NCI-H526 (cell line): ENCODE measurements around the gene GDI2.
"Not testable (repeated sequence)": the region's sequence is repeated elsewhere in the genome, so short reads cannot be mapped to it uniquely, and the experiment has no call there.

Source experiments
- DNase-seq, 2 experiments: peaks; one replicate each; lab custom pipeline; 2025; lab: John Stamatoyannopoulos, UW

Gene GDI2

DNA sequence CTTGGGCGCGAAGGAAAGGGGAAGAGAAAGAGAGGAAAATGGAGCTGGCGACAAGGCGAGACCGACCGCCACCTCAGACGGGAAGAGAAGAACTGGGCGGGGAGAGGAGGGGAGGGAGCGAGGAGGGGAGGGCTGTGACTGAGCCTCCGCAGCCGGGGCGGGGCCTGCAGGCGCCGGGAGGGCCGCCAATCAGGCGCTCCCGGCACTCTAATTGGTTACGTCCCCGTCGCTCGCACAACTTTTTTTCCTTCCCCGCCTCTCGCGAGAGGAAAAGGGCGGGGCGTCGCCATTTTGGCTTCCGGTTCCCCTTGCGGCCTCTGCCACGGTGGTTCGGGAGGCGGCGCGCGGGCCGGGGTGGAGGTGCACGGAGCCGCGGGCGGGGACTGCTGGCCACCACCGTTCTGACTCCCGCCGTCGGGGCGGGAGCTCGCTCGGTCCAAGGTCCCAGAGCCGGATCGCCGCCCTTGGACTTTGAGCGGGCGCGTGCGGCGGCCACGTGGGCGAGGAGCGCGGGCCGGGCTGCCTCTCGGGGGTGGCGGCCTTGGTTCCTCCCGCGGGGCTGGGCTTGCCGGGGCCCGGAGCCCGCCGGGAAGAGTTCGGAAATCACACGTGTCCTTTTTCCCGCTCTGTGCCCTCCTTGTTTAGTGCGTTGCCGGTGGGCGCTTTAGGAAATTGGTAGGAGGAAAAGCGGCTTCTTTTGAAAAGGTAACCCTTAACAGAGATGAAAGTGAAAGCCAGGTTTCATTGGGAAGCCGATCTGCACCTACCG lies at the start of gene GDI2:
Gene GDI2 (minus strand): TSS at position 94 of the 769 bp plus-strand sequence. CDS start 176 bp downstream, outside the sequence.
- peak; percentile 90 to 97 for DNase-seq

GRCh38 chr10:5862360-5862961 lies 49.2 kb upstream of the GDI2 start:
- no peak for DNase-seq

DNA sequence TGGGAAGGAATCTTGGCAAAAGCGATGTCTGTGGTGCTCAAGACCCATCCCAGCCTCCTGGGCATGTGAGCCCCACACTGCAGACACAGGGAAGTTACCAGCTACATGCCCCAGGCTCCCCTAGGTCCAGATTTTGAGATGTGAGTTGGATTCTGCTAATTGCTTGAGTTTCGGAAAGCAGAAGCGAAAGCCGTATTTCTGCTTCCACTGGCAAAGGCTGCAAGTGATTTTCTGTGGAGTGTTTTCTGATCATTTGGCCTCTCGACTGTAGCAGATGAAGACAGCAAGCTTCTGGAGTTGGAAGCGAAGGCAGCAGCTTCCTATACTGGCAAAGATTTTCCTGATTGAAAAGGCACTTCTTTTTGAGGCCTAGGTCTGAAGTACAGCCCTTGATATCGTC lies 46.8 kb upstream of the GDI2 start:
- no peak for DNase-seq

DNA sequence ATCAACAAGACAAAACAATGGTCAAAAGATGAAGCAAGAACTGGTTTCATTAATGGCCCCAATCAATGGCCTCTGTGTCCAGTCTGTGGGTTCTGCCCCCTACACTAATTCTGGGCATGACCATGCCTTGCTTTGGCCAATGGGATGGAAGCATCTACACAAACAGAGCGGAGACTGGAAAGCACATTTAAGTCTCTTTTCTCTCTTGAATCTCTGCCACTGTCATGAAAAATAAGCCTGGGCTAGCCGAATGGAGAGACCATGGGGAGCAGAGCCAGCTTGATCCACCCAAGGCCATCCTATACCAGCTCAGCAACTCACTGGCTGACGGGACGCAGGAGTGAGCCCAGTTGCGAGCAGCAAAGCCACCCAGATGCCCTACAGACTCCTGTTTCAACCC lies 45.6 kb upstream of the GDI2 start:
- DNase-seq = no peak

DNA sequence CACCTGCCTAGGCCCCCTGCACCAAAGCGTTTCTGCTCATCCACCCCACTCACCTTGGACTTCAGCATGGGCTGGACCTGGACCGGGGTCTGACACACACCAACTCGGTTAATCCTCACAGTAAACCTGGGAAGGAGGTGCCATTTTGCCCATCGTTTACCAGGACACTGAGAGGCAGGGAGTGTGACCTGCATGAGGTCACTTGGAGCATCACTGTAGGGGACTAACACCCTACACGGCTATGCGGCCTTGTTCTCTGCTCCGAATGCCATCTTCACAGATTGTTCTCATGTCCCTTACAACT lies 43.4 kb upstream of the GDI2 start:
- DNase-seq = no peak

GRCh38 chr10:5855979-5856700 lies 42.9 kb upstream of the GDI2 start:
- DNase-seq = no peak

DNA sequence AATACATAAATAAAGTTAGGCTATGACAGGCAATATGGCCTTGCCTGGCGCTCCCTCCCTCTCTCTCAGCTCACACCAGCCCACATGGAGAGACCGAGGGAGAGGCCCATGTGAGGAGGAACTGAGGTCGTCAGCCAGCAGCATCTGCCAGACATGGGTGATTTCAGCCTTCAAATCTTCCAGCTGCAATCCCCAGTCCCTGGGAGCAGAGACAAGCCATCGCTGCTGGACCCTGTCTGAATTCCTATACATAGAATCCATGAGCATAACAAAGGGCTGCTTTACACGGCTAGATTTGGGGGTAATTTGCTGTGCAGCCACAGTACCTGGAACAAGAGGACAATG lies 40.9 kb upstream of the GDI2 start:
- DNase-seq = no peak

DNA sequence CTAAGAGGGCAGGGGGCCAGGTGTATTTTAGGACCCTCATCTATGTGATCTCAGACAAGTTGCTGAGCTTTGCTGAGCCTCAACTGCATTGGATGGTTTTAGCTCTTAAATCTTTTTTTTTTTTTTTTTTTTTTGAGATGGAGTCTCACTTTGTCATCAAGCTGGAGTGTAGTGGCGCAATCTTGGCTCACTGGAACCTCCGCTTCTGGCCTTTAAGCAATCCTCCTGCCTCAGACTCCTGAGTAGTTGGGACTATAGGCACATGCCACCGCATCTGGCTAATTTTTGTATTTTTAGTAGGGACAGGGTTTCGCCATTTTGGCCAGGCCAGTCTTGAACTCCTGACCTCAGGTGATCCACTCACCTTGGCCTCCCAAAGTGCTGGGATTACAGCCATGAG lies 33.4 kb upstream of the GDI2 start:
- DNase-seq = not testable (repeated sequence)

DNA sequence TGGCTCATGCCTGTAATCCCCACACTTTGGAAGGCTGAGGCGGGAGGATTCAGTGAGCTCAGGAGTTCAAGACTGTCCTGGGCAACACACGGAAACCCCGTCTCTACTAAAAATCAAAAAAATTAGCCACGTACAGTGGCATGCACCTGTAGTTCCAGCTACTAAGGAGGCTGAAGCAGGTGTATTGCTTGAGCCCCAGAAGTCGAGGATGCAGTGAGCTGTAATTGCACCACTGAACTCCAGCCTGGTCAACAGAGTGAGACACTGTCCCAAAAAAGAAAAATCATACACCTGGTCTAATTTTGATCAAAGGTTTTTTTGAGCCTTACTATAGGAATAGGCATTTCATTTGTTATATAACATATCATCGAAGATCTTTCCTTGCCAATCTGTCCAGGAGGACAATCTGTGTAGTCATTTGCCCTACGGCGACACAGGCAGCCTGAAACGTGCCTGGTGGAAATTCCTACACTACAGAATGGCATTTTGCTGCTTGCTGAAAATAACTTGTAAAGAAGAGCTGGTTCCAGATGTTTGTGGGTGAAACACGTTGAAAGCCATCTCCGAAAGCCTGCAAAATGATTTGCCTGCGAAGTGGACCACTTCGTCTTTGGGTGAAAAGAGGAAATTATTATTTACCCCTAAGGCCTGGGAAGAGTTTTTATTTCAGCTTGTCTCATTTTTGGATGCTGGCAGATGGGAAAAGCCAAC lies 31.3 kb upstream of the GDI2 start:
- DNase-seq = no peak

GRCh38 chr10:5843686-5844344 lies 30.6 kb upstream of the GDI2 start:
- no peak for DNase-seq

DNA sequence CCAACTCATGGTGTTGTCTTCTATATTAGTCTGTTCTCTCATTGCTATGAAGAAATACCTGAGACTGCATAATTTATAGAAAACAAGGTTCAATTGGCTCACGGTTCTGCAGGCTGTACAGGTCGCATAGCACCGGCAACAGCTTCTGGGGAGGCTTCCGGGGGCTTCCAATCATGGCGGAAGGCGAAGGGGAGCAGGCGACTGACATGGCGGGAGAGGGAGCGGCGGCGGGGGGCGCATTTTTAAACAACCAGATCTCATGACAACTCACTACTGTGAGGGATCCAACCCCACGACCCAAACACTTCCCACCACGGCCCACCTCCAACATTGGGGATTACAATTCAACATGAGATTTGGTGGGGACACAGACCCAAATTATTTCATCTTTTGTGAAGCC lies 28.7 kb upstream of the GDI2 start:
- DNase-seq = no peak

DNA sequence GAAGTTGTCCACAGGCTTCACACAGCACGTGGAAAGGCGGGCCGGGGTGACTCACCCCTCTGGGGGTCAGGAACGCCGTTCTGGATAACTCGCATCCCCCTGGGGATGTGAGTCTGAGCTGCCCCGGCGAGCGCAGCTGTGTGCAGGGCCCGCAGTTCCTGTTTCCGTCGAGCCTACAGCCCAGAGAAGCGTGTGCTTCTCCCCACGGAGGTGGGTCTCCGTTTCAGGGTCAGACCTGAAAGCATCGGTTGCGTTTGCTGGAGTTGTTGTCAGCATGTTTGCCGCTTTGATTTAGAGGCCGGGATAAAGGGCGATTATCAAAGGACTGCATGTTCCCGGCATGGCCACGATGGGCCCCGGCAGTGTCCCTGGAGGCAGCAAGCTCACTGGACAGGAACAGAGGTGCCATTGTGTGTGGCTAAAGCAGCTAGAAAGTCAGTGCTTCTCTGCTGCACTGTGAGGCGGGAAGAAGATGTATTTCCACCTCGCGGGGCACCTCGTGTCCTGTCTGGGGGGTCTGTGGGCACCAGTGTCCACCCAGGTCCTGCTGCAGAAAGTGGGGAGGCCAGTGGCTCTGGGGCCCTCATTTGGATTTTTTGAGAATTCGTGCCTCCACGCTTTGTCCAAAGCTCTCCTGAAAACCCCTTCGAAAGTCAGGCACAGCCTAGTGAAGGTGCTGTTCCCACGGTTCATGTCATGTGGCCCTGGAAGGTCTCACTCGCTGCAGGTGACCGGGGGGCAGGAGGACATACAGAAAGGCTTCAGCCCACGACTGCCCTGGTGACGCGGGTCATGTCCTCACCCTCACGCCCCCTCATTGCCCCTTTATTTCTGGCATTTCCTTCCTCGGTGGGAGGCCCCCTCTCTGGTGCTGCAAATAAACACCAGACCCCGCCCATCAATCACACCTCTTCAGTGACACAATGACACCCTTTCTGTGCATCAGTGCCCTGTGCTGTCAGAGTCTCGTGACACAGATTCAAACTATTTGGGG lies 27.4 kb upstream of the GDI2 start:
- peak in 1 of 2 experiments; percentile 54 for DNase-seq

DNA sequence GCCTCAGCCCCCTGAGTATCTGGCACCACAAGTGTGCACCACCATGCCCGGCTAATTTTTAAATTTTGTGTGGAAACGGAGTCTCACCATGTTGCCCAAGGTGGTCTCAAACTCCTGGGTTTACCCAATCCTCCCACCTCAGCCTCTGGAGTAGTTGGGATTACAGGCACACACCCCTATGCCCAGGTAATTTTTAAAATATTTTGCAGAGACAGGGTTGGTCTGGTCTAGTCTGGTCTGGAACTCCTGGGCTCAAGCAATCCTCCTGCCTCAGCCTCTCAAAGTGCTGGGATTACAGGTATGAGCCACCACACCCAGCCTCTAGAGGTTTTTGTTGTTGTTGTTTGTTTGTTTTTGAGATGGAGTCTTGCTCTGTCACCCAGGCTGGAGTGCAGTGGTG lies 22.9 kb upstream of the GDI2 start:
- DNase-seq = not testable (repeated sequence)

DNA sequence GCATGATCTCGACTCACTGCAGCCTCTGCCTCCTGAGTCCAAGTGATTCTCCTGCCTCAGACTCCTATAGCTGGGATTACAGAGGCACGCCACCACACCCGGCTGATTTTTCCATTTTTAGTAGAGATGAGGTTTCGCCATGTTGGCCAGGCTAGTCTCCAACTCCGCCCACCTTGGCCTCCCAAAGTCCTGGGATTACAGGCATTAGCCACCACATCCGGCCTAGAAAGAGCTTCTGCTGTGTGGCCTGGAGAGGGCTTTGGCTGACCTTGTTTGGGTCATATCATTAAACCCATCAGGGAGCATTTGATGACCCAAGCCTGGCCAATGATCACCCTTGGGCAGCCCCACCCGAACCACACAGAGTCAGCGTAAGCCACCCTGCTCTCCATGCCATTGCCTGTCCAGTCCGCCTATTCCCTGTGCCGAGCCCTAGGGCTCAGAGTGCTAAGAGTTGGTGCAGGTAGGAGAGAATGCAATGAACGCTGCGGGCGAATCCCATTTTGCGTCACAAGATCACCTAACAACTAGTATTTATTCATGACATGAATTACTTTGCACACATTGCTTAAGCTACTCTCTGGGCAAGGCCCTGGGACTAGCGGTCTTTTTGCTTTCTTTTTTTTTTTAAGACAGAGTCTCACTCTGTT lies 22.3 kb upstream of the GDI2 start:
- no peak for DNase-seq

DNA sequence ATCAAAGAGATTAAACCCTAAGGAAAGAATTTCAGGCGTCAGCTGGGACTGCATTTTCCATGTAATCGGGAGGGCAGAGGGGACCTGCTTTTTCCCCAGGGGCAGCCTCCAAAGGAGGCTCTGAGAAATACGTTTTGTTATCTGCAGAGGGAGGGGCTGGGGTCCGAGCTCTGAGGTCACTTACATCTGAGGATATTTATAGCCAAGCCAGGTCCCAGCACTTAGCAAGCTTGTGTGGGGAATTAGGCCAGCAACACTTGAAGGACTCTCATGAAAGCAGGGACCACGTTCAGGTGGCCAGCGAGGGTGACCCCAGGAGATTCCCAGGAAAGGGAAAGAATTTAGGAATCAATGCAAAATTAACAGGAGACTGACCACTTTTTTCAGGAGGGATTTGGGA lies 20.6 kb upstream of the GDI2 start:
- no peak for DNase-seq

DNA sequence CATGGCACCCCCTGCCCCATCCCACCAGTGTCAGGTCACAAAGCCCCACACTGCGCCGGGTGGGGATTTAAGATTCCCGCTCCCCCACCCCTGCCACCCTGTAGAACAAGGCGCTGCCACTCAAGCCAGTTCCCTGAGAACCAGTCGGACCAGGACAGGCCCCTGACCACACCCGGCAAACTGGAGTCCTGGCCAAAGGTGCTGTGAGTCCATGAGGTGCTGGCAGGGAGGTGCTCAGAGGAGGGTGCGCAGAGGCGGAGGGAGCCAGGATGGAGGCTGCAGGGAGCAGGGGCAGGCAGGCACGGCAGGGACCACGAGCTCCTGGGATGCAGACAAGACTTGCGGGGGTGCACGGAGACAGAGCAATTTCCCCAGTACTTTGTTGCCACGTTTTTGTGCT lies 19.7 kb upstream of the GDI2 start:
- DNase-seq = no peak

DNA sequence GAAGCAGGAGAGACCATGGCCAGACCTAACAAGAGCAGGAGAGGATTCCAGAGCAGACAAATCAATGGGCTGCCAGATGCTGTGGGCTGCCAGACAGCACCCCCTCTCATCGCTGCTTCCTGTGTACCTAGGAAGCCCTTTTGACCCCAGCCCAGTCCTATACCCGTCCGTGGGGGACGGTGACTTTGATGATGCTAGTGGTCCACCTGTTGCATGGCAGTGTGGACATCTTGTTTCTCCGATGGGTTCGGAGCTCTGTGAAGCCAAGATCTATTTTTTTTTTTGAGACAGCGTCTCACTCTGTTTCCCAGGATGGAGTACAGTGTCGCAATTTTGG lies 18.2 kb upstream of the GDI2 start:
- DNase-seq = no peak

DNA sequence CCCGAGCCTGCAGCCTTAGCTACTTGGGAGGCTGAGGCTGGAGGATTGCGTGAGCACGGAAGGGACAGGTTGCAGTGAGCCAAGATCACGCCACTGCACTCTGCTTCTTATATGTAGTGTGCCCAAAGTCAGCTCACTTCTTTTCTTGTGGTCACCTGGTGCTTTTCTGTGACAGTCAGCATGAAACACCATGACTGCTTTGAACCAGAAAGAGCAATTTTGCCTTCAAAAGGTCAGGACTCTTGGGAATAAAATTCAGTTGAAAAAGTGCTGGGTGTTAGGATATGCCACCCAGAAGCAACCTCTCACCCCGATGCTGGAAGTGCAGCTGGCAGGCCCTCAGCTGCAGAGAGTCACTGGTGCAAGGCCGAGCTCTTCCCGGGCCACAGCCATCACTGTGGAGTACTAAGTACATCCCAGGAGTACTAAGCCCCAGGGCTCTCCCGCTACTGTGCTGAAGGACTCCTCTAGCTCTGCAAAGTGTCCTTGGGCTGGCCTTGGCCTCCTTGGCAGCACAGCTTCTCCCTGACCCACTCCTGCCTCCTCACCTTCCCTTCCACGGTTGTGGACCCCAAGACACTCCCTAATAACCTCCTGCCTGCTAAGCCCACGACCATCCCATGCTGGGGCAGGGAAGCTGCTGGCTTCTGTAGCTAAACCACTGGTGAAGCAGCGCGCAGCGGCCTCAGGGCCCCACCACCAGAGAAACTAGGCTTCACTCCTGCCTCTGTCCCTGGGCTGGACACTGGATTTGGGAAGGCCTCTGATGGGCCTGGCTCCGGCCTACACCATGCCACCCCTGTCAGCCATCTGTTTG lies 17.6 kb upstream of the GDI2 start:
- DNase-seq = no peak

GRCh38 chr10:5829267-5829666 lies 16.0 kb upstream of the GDI2 start:
- no peak for DNase-seq

- DNase-seq = no peak
Measured at GRCh38 chr10:5828725-5829124, 15.5 kb upstream of the GDI2 start.
